ELR (cell line): ENCODE results near the gene SLC19A1.

Experiments used
- DNase-seq: peaks from one replicate; pipeline ENCODE4 v3.0.0-alpha.2; 2015; ENCODE audit warnings: low read depth

Gene SLC19A1

DNA sequence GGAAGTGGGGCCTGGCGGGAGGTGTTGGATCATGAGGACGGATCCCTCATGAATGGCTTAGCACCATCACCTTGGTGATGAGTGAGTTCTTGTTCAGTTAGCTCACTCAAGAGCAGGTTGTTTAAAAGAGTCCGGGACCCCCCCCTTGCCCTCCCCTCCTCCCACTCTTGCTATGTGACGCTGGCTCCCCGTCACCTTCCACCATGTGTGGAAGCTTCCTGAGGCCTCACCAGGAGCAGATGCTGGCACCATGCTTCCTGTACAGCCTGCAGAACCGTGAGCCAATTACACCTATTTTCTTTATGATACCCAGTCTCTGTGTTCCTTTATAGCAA is 3.0 kb upstream of the SLC19A1 start:
- DNase-seq: no peak

DNA sequence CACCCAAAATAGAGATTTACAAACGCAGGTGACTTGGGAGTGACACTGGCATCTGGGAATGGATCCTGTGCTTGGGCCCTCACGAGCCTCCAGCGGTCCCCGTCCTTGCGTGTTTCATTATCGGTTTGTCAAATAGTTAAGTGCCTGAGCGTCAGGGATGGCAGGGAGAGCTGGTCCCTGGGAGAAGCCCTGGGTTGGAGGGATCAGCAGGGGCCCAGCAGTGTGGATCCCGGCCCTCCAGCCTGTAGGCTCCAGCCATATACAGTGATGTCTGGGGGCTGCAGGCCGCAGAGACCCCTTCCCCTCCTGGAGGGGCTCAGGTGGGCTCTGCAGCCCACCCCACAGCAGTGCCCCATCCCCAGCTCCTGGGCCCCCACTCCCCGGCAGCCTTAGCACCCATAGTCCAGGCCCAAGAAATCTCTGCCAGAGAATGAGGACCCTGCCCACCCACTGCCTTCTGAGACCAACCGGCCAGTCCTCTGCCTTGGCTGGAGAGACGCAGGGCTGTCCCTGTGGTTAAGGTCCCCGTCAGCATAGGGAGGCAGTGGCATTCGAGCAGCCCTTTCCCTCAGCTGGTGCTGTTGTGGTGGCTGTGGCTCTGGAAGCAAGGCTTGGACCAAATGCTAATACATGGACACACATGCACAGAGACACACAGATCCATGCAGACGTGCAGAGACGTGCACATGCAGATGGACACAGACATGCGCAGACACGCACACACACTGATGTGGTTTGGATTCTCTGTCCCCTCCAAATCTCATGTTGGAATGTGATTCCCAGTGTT is 2.4 kb upstream of the SLC19A1 start:
- DNase-seq: no peak

- DNase-seq: no peak
These were observed 1.6 kb upstream of the SLC19A1 start for GRCh38 chr21:45543710-45544448.

DNA sequence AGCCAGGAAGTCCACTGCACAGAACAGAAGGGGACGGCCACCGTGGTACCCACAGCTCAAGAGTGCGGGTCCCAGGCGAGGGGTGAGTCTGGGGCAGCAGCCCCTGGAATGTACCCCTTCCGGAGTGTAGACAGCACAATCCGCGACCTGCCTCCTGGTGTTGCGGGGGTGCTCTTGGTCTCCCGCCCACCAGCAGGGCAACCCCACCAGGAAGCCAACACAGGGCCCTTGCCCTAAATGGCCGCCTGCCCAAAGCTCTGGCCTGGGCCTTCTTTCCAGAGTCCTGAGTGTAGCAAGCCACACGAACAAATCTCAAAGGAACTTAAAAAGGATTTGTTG is 1.1 kb upstream of the SLC19A1 start:
- no peak for DNase-seq

GRCh38 chr21:45542667-45543370 is 579 bp upstream of the SLC19A1 start:
- no peak for DNase-seq

- DNase-seq: peak; percentile 67
These were observed 810 bp downstream of the SLC19A1 start for GRCh38 chr21:45541221-45542039.

- DNase-seq: no peak
These were observed 1.7 kb downstream of the SLC19A1 start for GRCh38 chr21:45540601-45540970.

- DNase-seq: no peak
These were observed 2.2 kb downstream of the SLC19A1 start for GRCh38 chr21:45539796-45540600.

DNA sequence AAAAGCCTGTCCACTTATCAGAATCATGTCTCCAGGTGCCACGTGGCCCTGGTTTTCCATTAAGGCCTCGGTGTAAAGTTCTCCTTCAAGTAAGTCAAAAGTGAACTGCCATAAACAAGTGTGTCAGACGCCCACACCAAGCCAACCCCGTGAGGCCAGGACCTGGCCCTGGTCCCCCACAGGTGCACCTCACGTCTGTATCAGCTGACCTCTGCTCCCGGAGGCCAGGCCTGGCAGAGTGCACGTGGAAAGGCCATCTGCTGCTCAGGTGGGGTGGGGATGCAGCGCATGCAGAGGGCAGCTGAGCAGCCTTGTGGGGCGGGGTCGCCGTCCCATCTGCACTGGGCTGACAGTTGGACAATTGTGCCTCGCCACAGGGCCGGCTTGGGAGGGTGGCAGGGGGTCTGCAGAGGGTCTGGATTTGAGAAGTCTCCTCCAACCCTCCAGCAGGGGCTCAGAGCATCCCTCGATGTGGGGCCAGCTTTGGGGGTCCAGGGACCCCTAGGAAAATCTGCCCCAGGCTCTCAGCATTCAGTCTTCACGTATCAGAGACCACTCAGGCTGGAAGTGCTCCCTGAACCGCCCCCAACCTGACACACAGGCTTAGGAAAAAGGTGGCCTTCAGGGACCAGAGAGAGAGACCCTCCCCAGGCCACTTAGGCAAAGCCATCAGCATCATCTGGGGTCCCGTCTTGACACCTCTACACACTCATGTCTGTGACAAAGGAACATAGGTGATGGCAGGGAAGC is 3.0 kb downstream of the SLC19A1 start:
- DNase-seq: no peak

GRCh38 chr21:45538381-45539045 is 3.7 kb downstream of the SLC19A1 start:
- no peak for DNase-seq

DNA sequence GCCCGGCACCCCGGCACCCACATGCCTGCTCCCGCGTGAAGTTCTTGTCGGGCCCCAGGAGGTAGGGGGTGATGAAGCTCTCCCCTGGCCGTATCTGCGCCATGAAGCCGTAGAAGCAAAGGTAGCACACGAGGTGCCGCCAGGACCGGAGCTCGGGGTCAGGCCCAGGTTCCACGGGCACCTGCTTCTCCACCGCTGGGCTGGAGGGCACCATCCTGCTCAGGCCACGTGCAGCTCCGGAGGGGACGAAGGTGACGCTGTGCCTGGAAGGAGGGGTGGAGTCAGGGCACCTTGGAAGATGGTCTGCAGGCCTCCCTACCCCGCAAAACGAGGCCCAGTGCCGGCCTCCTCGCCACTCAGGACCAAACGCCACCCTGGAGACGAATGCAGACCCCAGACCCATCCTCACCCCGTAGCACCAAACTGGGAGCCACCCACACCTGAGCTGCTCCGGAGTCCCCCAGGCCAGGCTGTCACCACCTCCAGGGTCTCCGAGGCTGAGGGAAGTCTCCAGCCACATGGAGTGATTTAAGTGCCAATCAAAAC is 4.4 kb downstream of the SLC19A1 start:
- DNase-seq: no peak

DNA sequence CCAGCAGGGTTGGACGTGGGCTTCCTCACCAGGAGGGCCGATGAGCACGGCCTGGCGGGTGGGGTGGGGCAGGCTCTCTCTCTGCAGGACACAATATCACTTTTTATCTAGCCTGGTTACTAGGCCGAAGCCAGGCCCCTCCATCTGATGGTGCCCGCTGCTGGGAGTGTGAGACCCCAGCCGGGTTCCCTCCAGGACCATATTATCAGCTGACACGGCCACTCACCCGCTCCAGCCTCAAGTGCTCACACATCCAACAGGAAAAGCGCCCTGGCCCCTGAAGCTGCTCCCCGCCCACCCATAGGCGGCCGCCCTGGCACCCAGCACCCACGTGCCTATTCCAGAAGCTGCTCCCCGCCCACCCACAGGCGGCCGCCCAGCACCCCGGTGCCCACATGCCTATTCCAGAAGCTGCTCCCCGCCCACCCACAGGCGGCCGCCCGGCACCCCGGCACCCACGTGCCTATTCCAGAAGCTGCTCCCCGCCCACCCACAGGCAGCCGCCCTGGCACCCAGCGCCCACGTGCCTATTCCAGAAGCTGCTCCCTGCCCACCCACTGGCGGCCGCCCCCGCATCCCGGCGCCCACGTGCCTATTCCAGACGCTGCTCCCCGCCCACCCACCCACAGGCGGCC is 5.0 kb downstream of the SLC19A1 start:
- DNase-seq: no peak

- no peak for DNase-seq
These were observed 5.7 kb downstream of the SLC19A1 start for GRCh38 chr21:45536301-45537081.

GRCh38 chr21:45535341-45536081 is 6.7 kb downstream of the SLC19A1 start:
- no peak for DNase-seq

- DNase-seq: no peak
These were observed 7.5 kb downstream of the SLC19A1 start for GRCh38 chr21:45534636-45535331.

- no peak for DNase-seq
These were observed 8.2 kb downstream of the SLC19A1 start for GRCh38 chr21:45533846-45534635.
